Muscle of leg (tissue), 9 donors: ENCODE measurements around the gene OR5D13. TPM values are rescaled to one million over a fixed set of nuclear protein-coding genes. Genes with fewer than 3 reads are reported as not detected.

Experiments
- polyA plus RNA-seq, 8 donors: library from polyadenylated mRNA; unstranded; fragments of 120-200 nt; gene quantifications; one replicate each; pipeline versions ENCODE4 v1.2.1 to v1.2.3, GENCODE V29; 2013; ENCODE audit warnings: inconsistent platforms in 1 of 8, low replicate concordance in 1 of 8; ENCODE audit not compliant: insufficient read length in 8 of 8, insufficient read depth in 1 of 8
- total RNA-seq: library from RNA; stranded (reverse); fragments of 120-200 nt; gene quantifications from one replicate; pipeline ENCODE4 v1.2.4, GENCODE V29; 2013

Gene OR5D13
- total and polyA plus RNA-seq, 9 donors, result not detected

Other genes with a start within 250 kb of the OR5D13 start
- not detected for gene OR4C15, start 219.0 kb upstream of the OR5D13 start, total RNA-seq
- not detected for gene OR4C15, start 219.0 kb upstream of the OR5D13 start, polyA plus RNA-seq
- not detected for gene OR4C16, start 201.3 kb upstream of the OR5D13 start, total RNA-seq
- gene OR4C16, start 201.3 kb upstream of the OR5D13 start, polyA plus RNA-seq, result not detected
- not detected for gene OR4C11, start 165.8 kb upstream of the OR5D13 start, total RNA-seq
- under 1 TPM in 1 of 8 donors, not detected in 7; 0.10 TPM for gene OR4C11, start 165.8 kb upstream of the OR5D13 start, polyA plus RNA-seq
- gene OR4P4, start 138.3 kb upstream of the OR5D13 start, total RNA-seq, result not detected
- gene OR4P4, start 138.3 kb upstream of the OR5D13 start, polyA plus RNA-seq, result under 1 TPM in 5 of 8 donors, not detected in 3; 0.05 to 0.19 (median 0.08) TPM
- not detected for gene OR4S2, start 125.1 kb upstream of the OR5D13 start, total RNA-seq
- not detected for gene OR4S2, start 125.1 kb upstream of the OR5D13 start, polyA plus RNA-seq
- gene OR4C6, start 111.2 kb upstream of the OR5D13 start, total RNA-seq, result not detected
- not detected for gene OR4C6, start 111.2 kb upstream of the OR5D13 start, polyA plus RNA-seq
- gene OR5D14, start 22.1 kb downstream of the OR5D13 start, total RNA-seq, result not detected
- not detected for gene OR5D14, start 22.1 kb downstream of the OR5D13 start, polyA plus RNA-seq
- gene OR5L1, start 37.9 kb downstream of the OR5D13 start, total RNA-seq, result not detected
- not detected for gene OR5L1, start 37.9 kb downstream of the OR5D13 start, polyA plus RNA-seq
- not detected for gene OR5D18, start 46.2 kb downstream of the OR5D13 start, total RNA-seq
- not detected for gene OR5D18, start 46.2 kb downstream of the OR5D13 start, polyA plus RNA-seq
- gene OR5L2, start 53.8 kb downstream of the OR5D13 start, total RNA-seq, result not detected
- not detected for gene OR5L2, start 53.8 kb downstream of the OR5D13 start, polyA plus RNA-seq
- not detected for gene OR5D16, start 65.3 kb downstream of the OR5D13 start, total RNA-seq
- not detected for gene OR5D16, start 65.3 kb downstream of the OR5D13 start, polyA plus RNA-seq
- not detected for gene TRIM51, start 109.9 kb downstream of the OR5D13 start, total RNA-seq
- gene TRIM51, start 109.9 kb downstream of the OR5D13 start, polyA plus RNA-seq, result not detected
- not detected for gene OR5W2, start 141.1 kb downstream of the OR5D13 start, total RNA-seq
- not detected for gene OR5W2, start 141.1 kb downstream of the OR5D13 start, polyA plus RNA-seq
- not detected for gene OR5I1, start 163.0 kb downstream of the OR5D13 start, total RNA-seq
- gene OR5I1, start 163.0 kb downstream of the OR5D13 start, polyA plus RNA-seq, result not detected
- not detected for gene OR10AG1, start 196.5 kb downstream of the OR5D13 start, total RNA-seq
- not detected for gene OR10AG1, start 196.5 kb downstream of the OR5D13 start, polyA plus RNA-seq
- not detected for gene OR5F1, start 221.2 kb downstream of the OR5D13 start, total RNA-seq
- gene OR5F1, start 221.2 kb downstream of the OR5D13 start, polyA plus RNA-seq, result not detected